Karpas-422 (cell line): ENCODE measurements around the gene MDFI. TPM values are rescaled to one million over a fixed set of nuclear protein-coding genes. Genes with fewer than 3 reads are reported as not detected.
A peak's percentile ranks its signal among the peaks of the same experiment; 100 is the strongest.

Experiments
- DNase-seq: peaks from one replicate; pipeline ENCODE4 v3.0.0-alpha.2; 2015
- H2AFZ ChIP-seq: fragments of 200-600 bp; sonication (generic); 2 replicates; pipeline ENCODE4 v1.6.1; 2014; ENCODE audit warnings: antibody characterized with exemption, low read length, mixed read lengths
- H3K27ac ChIP-seq: fragments of 200-600 bp; sonication (generic); 2 replicates; pipeline ENCODE4 v1.5.1; 2014; ENCODE audit warnings: mild to moderate bottlenecking, low read length, moderate library complexity
- H3K27me3 ChIP-seq: fragments of 200-600 bp; sonication (generic); 2 replicates; pipeline ENCODE4 v1.6.1; 2014; ENCODE audit warnings: low read length, mixed read lengths
- H3K36me3 ChIP-seq: fragments of 200-600 bp; sonication (generic); 2 replicates; pipeline ENCODE4 v1.6.1; 2014; ENCODE audit warnings: low read length, mixed read lengths; ENCODE audit not compliant: insufficient read depth
- H3K4me1 ChIP-seq: fragments of 200-600 bp; sonication (generic); 2 replicates; pipeline ENCODE4 v1.6.1; 2014; ENCODE audit warnings: mild to moderate bottlenecking, low read length, mixed read lengths
- H3K4me2 ChIP-seq: fragments of 200-600 bp; sonication (generic); 2 replicates; pipeline ENCODE4 v1.6.1; 2014; ENCODE audit warnings: low read length, low read depth, mild to moderate bottlenecking; ENCODE audit not compliant: poor library complexity, severe bottlenecking
- H3K4me3 ChIP-seq: fragments of 200-600 bp; sonication (generic); 2 replicates; pipeline ENCODE4 v1.5.1; 2014; ENCODE audit warnings: mild to moderate bottlenecking, antibody characterized with exemption, low read length, mixed read lengths
- H3K79me2 ChIP-seq: fragments of 200-600 bp; sonication (generic); 2 replicates; pipeline ENCODE4 v1.6.1; 2014; ENCODE audit warnings: mild to moderate bottlenecking, low read length, mixed read lengths
- H3K9ac ChIP-seq: fragments of 200-600 bp; sonication (generic); 2 replicates; pipeline ENCODE4 v1.6.0; 2014; ENCODE audit warnings: low read length
- H3K9me2 ChIP-seq: fragments of 200-600 bp; sonication (generic), shearing (Covaris generic); replicated peaks from 2 replicates; pipeline ENCODE4 v1.6.0; 2014; ENCODE audit warnings: mild to moderate bottlenecking, low read length, moderate library complexity; ENCODE audit not compliant: insufficient read depth
- H3K9me3 ChIP-seq: fragments of 300-700, 200-600 bp; sonication (generic); 2 replicates; pipeline ENCODE4 v1.6.1; 2014; ENCODE audit warnings: low read length, mixed read lengths
- H4K20me1 ChIP-seq: fragments of 200-600 bp; sonication (generic); 2 replicates; pipeline ENCODE4 v1.6.1; 2014; ENCODE audit warnings: mild to moderate bottlenecking, antibody characterized with exemption, low read length, low read depth; ENCODE audit not compliant: insufficient read depth
- total RNA-seq: library from RNA; depleted of rRNA; stranded (reverse); fragments of >200 nt; shearing (Covaris generic); gene quantifications from 2 replicates; pipeline ENCODE4 v1.2.3, GENCODE V29; 2014; ENCODE audit warnings: low replicate concordance

Gene MDFI
- total RNA-seq, 1 experiment from 2014 or later: not detected

DNA sequence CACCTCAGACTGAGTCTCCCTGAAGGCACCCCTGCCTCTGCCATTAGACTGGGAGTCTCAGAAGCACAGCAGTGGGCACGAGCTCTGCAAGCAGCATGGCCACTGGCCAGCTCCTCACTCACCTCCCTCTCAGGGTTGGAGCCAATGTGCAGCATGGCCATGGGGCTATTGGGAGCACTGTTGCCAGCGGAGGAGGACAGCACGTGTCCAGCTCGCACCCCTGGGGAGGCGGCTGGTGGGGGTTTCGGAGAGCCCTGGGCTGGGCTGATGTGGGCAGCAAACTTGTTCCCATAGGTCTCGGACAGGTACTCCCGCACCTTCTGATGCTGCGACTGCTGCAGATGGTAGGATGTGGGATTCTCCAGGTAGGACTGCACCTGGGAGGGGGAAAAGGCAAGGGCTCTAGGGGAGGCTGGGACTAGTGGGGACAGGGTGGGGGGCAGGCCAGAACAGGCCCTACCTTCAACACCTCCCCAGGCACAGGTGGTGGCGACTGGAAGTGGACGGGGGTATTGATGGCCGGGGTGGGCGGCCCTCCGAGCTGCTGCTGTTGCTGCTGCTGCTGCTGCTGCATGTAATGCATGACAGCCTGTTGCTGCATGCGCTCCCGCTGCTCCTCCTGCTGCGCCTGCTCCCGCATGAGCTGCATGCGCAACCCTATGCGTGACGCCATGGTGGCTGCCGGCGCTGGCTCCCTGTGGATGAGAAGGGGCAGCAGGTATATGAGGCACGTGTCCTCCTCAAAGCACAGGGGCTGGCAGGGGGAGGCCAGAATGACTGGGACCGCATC is 52.5 kb downstream of the MDFI start:
- Histone ChIP-seq H3K9ac (no peak overlapping the region), H3K27ac (no peak overlapping the region), H4K20me1 (peaks cover 47% of the 10 kb centered on the region; the same call in 1 of the 2 replicates), H3K27me3 (no peaks in the 10 kb centered on the region), H3K79me2 (peaks cover 17% of the 10 kb centered on the region), H3K9me2 (no peaks in the 10 kb centered on the region), H3K9me3 (no peaks in the 10 kb centered on the region), H3K4me1 (no peaks in the 10 kb centered on the region; the same call in 1 of the 2 replicates), H3K4me3 (no peak overlapping the region), H2AFZ (no peak overlapping the region), H3K4me2 (no peak overlapping the region), H3K36me3 (peaks cover 22% of the 10 kb centered on the region; the same call in 1 of the 2 replicates)
- no peak for DNase-seq

DNA sequence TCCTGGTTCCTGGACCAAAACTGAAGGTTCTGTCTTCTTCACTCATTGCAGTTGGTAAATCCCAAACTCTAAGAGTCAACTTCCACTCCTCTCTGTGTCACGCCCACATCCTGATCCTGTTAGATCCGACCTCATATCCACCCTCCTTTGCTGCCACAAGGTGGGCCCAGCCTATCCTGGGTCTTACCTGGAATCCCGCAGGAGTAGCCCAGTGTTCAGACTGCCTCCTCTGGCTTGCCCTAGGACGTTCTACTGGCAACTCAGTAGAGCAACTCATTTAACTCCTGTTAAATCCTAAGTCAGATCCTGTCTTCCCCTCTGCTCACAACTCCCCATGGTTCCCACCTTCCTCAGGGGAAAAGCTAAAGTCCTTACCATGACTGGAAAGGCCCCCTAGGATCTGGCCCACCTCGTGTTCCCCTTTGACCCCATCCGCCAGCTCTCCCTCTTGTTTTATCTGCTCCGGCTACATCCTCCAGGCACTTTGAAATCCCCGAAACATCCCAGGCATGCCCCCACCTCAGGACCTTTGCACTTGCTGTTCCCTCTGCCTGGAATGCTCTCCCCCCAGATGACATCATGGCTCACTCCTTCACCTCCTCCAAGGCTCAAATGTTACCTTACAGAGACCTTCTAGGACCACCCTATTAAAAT is 53.3 kb downstream of the MDFI start:
- Histone ChIP-seq H4K20me1 (peaks cover 47% of the 10 kb centered on the region; the same call in 1 of the 2 replicates), H3K9ac (no peak overlapping the region), H3K9me3 (no peaks in the 10 kb centered on the region), H3K27ac (no peak overlapping the region), H3K27me3 (no peaks in the 10 kb centered on the region), H3K4me1 (no peaks in the 10 kb centered on the region; the same call in 1 of the 2 replicates), H2AFZ (no peak overlapping the region), H3K79me2 (peaks cover 22% of the 10 kb centered on the region), H3K9me2 (no peaks in the 10 kb centered on the region), H3K4me3 (no peak overlapping the region), H3K36me3 (peaks cover 18% of the 10 kb centered on the region; the same call in 1 of the 2 replicates), H3K4me2 (no peak overlapping the region)
- no peak for DNase-seq

DNA sequence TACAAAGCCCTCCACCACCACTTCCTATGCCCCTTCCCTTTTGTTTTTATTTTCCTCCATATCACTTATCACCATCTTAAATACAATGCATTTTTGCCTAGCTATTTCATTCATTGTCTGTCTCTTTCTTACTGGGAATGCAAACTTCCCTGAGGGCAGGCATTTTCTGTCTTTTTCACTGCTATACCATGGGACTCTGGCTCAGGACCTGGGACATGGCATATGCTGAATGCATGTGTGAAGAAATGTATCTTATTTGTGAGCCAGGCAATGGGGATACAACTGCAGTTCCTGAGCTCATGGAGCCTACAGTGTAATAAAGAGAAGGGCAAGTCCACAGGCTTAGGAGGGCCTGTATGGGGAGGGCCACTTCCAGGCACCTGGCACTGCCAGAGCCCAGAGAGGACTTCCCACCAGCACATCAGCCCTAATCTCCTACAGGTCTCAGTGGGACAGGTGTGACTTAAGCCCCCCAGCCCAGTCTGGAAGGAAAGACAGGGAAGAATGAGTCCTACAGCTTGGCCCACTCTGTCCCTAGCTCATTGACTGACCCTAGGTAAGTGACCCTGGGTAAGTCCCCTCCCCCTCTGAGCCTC is 53.9 kb downstream of the MDFI start:
- Histone ChIP-seq H3K4me1 (no peaks in the 10 kb centered on the region; the same call in none of the 2 replicates), H4K20me1 (peaks cover 46% of the 10 kb centered on the region; the same call in 1 of the 2 replicates), H2AFZ (no peak overlapping the region), H3K27ac (no peak overlapping the region), H3K9ac (no peak overlapping the region), H3K4me2 (no peak overlapping the region), H3K4me3 (no peak overlapping the region), H3K9me2 (no peaks in the 10 kb centered on the region), H3K36me3 (peaks cover 12% of the 10 kb centered on the region; the same call in 1 of the 2 replicates), H3K9me3 (no peaks in the 10 kb centered on the region), H3K27me3 (no peaks in the 10 kb centered on the region), H3K79me2 (peaks cover 26% of the 10 kb centered on the region)
- no peak for DNase-seq

DNA sequence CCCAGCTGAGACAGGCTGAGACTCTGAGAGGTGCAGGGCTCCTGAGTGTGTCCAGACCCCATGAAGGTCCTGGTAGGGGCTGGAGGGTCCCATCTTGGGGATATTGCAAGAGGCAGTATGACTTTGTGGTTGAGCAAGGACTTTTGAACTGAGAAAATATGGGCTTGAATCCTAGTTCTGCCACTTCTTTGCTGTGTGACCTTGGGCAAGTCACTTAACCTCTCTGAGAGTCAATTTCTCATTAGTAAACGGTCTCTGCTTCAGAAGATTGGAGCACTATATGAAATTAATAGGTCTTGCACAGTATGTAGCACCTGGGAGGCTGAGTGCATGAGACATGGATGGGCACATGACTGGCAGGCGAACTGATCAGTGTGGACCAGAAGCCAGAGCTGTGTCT is 54.5 kb downstream of the MDFI start:
- H3K9me3 ChIP-seq: no peaks in the 10 kb centered on the region
- H3K9me2 ChIP-seq: no peaks in the 10 kb centered on the region
- 0 out of 2 replicates have a peak, but pooled peaks cover 10% of the 10 kb centered on the region for H3K36me3 ChIP-seq
- peaks cover 30% of the 10 kb centered on the region for H3K79me2 ChIP-seq
- peaks cover 46% of the 10 kb centered on the region; the same call in 1 of the 2 replicates for H4K20me1 ChIP-seq
- no peak overlapping the region for H3K9ac ChIP-seq
- H3K4me1 ChIP-seq: peaks cover 5% of the 10 kb centered on the region
- no peaks in the 10 kb centered on the region for H3K27me3 ChIP-seq
- DNase-seq: no peak
- H3K4me3 ChIP-seq: no peak overlapping the region
- no peak overlapping the region for H3K27ac ChIP-seq
- H2AFZ ChIP-seq: no peak overlapping the region
- no peak overlapping the region for H3K4me2 ChIP-seq

DNA sequence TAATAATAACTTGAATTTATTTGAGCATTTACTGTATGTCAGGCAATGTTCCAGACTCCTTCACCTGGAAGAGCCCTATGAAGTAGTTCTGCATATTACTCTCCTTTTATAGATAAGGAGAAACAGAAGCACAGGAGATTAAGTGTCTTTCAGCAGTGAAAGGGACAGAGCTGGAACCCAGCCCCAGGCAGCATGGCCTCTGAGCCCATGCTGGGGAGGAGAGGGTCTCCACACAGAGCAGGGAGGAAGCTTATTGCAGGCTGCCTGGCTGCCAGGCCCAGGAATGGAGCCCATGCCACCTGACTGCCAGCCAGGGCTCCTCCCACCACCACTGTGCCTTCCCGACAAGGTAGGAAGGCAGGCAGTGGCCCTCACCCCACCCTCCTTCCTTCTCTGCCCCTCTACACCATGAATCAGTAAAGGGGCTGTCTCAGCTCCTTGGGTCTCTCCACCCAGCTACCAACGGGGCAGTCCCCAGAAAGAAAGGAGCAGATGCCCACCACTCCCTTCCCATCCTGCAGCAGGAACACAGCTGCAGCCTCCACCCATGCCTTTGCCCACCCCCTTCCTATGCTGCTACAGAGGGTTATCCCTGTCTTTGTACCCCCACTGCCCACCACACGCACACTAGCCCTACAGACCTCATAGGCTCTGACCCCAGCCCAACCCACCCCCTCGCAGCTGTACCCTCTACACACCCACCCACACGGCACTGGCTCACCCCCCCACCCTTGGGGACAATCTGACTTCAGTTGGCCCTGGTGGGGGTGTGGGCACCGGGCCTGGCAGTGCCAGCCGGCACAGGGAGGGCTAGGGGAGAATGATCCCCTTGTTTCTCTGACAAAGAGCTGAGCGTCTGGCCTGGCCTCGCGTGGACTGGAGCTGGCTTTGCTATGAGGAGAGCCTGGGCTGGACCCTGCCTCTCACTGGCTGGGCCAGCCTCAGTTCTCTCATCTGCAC is 55.3 kb downstream of the MDFI start:
- Histone ChIP-seq H3K27ac (no peak overlapping the region), H2AFZ (no peak overlapping the region), H3K4me3 (no peak overlapping the region), H3K79me2 (peaks cover 39% of the 10 kb centered on the region), H3K36me3 (peaks cover 13% of the 10 kb centered on the region; the same call in 1 of the 2 replicates), H4K20me1 (peaks cover 55% of the 10 kb centered on the region; the same call in 1 of the 2 replicates), H3K9ac (no peak overlapping the region), H3K4me1 (peaks cover 13% of the 10 kb centered on the region), H3K9me3 (no peaks in the 10 kb centered on the region), H3K9me2 (no peaks in the 10 kb centered on the region), H3K4me2 (no peak overlapping the region), H3K27me3 (no peaks in the 10 kb centered on the region)
- no peak for DNase-seq

DNA sequence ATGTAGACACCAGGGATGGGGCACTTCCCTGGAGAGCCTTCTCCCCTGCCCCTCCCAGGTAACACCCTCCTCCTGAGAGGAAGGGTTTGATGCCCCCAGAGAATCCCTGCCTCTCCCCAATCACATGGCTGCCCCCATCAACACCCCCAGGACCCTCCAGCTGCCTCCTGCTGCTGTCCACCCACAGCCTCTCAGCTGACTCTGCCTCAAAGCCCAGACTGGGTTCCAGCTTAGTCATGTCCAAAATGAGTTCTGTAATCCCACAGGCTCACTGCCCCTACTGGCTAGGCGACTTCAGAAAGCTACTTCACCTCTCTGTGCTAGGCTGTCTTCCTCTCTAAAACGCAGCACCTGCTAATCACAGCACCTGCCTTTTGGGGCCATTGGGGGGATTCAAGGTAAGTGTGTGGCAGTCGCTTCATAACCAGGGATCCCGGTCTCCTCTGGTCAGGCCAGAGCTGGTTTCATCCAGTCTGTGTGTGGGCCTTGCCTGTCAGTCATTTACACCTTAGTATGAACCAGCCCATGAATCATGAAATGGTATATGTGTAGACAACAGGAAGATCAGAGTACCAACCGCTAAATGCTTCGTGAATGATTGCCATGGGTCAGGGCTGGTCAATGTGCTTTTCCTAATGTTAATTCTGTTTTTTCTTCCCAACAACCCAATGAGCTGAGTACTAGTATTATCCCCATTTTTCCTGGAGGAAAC is 56.7 kb downstream of the MDFI start:
- Histone ChIP-seq H3K9me2 (no peaks in the 10 kb centered on the region), H3K9me3 (no peaks in the 10 kb centered on the region), H3K4me2 (no peak overlapping the region), H3K79me2 (peaks cover 53% of the 10 kb centered on the region), H2AFZ (no peak overlapping the region), H3K4me1 (peaks cover 26% of the 10 kb centered on the region), H3K27me3 (no peaks in the 10 kb centered on the region), H4K20me1 (peaks cover 59% of the 10 kb centered on the region; the same call in 1 of the 2 replicates), H3K9ac (no peak overlapping the region), H3K4me3 (no peak overlapping the region), H3K36me3 (peaks cover 27% of the 10 kb centered on the region; the same call in 1 of the 2 replicates), H3K27ac (peak overlapping the region; percentile 36; the same call in 1 of the 2 replicates)
- no peak for DNase-seq

DNA sequence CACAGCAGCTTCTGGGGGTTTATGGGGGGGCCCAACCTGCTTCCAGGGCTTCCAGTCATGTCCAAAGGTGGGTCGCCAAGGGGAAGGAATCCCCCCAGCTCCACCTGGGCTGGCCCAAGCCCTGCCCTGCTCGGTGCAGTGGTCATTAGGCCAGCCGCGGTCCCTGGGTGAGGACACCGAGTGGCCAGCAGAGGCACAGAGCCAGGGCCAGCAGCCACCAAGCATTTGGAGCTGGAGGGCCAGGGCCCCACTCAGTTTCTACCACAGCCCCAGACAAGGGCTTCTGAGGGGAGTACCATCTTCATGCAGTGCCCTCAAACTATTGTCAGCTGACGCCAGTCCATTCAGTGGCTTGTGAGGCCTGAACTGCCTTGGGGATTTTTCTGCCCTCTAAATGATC is 57.6 kb downstream of the MDFI start:
- no peak for DNase-seq
- Histone ChIP-seq H4K20me1 (peaks cover 55% of the 10 kb centered on the region; the same call in 1 of the 2 replicates), H3K4me2 (no peak overlapping the region), H3K79me2 (peaks cover 58% of the 10 kb centered on the region), H3K27me3 (no peaks in the 10 kb centered on the region), H2AFZ (no peak overlapping the region), H3K9me2 (no peaks in the 10 kb centered on the region), H3K4me3 (no peak overlapping the region), H3K36me3 (peaks cover 27% of the 10 kb centered on the region; the same call in 1 of the 2 replicates), H3K4me1 (peaks cover 28% of the 10 kb centered on the region), H3K27ac (no peak overlapping the region), H3K9me3 (no peaks in the 10 kb centered on the region), H3K9ac (no peak overlapping the region)
